Upper lobe of left lung (tissue), 6 donors: ENCODE results near the gene PTPRG. TPM values are rescaled to one million over a fixed set of nuclear protein-coding genes. Genes with fewer than 3 reads are reported as not detected.

Experiments used
- ATAC-seq, 2 donors: fragments of 200-7000 bp; cut with Tn5 transposase; one replicate each; pipeline ENCODE4 v1.9.1; 2022; ENCODE audit warnings: mild to moderate bottlenecking in 2 of 2, moderate library complexity in 2 of 2; ENCODE audit not compliant: low FRiP score in 2 of 2
- DNase-seq, 2 donors: peaks; one replicate each; pipeline ENCODE4 v3.0.0-alpha.2; 2019 to 2020
- H3K27ac ChIP-seq, 4 donors: fragments of 200-600 bp; sonication (generic); one replicate each; pipeline ENCODE4 v1.5.1; 2016 to 2019
- H3K27me3 ChIP-seq, 4 donors: fragments of 200-600 bp; sonication (generic); one replicate each; pipeline ENCODE4 v1.5.1; 2017 to 2019
- H3K36me3 ChIP-seq, 4 donors: fragments of 200-600 bp; sonication (generic); one replicate each; pipeline ENCODE4 v1.5.1; 2016 to 2019
- H3K4me1 ChIP-seq, 4 donors: fragments of 200-600 bp; sonication (generic); one replicate each; pipeline ENCODE4 v1.5.1; 2018 to 2019
- H3K4me3 ChIP-seq, 4 donors: fragments of 200-600 bp; sonication (generic); one replicate each; pipeline ENCODE4 v1.5.1; 2017 to 2019; ENCODE audit warnings: mild to moderate bottlenecking in 2 of 4, moderate library complexity in 1 of 4
- H3K9me3 ChIP-seq, 4 donors: fragments of 200-600 bp; sonication (generic); one replicate each; pipeline ENCODE4 v1.5.1; 2018 to 2019
- EP300 ChIP-seq, 4 donors: sonication (generic); formaldehyde crosslinking; IDR thresholded peaks; one replicate each; pipeline ENCODE4 v1.5.1; 2017; ENCODE audit warnings: antibody characterized with exemption in 4 of 4, control low read depth in 2 of 4
- POLR2A ChIP-seq, 4 donors: fragments of 450-650 bp; IDR thresholded peaks; one replicate each; pipeline ENCODE4 v1.5.1; 2016 to 2017; ENCODE audit warnings: antibody characterized with exemption in 4 of 4, mild to moderate bottlenecking in 2 of 4
- POLR2AphosphoS5 ChIP-seq, 2 donors: sonication (generic); formaldehyde crosslinking; IDR thresholded peaks; one replicate each; pipeline ENCODE4 v1.5.1; 2017; ENCODE audit warnings: antibody characterized with exemption in 2 of 2
- WGBS, 2 donors: methylation state at CpG; one replicate each; pipeline ENCODE4 v1.1.5; 2017 to 2018; 5-methylcytosine and 5-hydroxymethylcytosine counted together
- total RNA-seq, 6 donors: library from RNA; depleted of rRNA in 4 of 6; stranded (reverse); fragments of >200 nt in 4 of 6; gene quantifications; one replicate each; pipeline versions ENCODE4 v1.1.0 to v1.2.1, GENCODE V29; 2016 to 2021
- TF ChIP-seq, protein P1 (sequence below), 6 experiments: fragments of 450-650 bp in 4 of 6; fragments of 200-600 bp in 2 of 6; sonication (generic) in 2 of 6; IDR thresholded peaks; one replicate each; pipeline ENCODE4 v1.5.1; 2016 to 2019; ENCODE audit warnings: antibody characterized with exemption in 6 of 6
- donor health status: DM: no; HTN: no; CAD: no; lungs with moderate emphysema.
- donor health status: DM: no; HTN: yes; CAD: no; lungs with severe emphysema.

The PTPRG gene
- total RNA-seq, 6 donors from 2014 or later = 58.7 to 101 (median 68.8) TPM

DNA sequence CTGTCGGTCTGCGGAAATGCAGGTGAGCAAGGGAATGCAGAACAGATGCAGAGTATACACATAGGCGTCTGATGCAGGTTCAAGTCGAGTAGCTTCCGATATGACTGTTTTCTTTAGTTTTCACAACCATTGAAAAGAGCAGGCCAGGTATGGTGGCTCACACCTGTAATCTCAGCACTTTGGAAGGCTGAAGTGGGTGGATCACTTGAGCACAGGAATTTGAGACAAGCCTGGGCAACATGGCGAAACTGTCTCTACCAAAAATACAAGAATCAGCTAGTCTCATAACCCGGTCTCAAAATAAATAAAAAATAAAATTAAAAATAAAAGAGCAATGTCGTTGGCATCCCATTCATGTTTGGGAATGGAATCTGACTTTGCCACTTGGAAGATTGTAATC is 101.5 kb downstream of the PTPRG start:
- TF ChIP-seq EP300 (IDR thresholded peaks at IDR 0.05) = no peak
- TF ChIP-seq, protein P1, sequence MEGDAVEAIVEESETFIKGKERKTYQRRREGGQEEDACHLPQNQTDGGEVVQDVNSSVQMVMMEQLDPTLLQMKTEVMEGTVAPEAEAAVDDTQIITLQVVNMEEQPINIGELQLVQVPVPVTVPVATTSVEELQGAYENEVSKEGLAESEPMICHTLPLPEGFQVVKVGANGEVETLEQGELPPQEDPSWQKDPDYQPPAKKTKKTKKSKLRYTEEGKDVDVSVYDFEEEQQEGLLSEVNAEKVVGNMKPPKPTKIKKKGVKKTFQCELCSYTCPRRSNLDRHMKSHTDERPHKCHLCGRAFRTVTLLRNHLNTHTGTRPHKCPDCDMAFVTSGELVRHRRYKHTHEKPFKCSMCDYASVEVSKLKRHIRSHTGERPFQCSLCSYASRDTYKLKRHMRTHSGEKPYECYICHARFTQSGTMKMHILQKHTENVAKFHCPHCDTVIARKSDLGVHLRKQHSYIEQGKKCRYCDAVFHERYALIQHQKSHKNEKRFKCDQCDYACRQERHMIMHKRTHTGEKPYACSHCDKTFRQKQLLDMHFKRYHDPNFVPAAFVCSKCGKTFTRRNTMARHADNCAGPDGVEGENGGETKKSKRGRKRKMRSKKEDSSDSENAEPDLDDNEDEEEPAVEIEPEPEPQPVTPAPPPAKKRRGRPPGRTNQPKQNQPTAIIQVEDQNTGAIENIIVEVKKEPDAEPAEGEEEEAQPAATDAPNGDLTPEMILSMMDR (IDR thresholded peaks at IDR 0.05) = no peak
- no peak for TF ChIP-seq POLR2A (IDR thresholded peaks at IDR 0.05)
- TF ChIP-seq POLR2AphosphoS5 (IDR thresholded peaks at IDR 0.05) = no peak
- H3K27me3 ChIP-seq = no peaks in the 10 kb centered on the region
- H3K27ac ChIP-seq = no peak overlapping the region
- no peak overlapping the region for H3K4me3 ChIP-seq
- peaks cover 0 to 15% (median 3%) of the 10 kb centered on the region in 4 donors for H3K4me1 ChIP-seq
- no peak for DNase-seq
- no peak for ATAC-seq
- 91 to 96% methylated on average over 8 of the region's 8 CpGs for WGBS, 2 donors
- no peaks in the 10 kb centered on the region for H3K9me3 ChIP-seq
- no peaks in the 10 kb centered on the region for H3K36me3 ChIP-seq

DNA sequence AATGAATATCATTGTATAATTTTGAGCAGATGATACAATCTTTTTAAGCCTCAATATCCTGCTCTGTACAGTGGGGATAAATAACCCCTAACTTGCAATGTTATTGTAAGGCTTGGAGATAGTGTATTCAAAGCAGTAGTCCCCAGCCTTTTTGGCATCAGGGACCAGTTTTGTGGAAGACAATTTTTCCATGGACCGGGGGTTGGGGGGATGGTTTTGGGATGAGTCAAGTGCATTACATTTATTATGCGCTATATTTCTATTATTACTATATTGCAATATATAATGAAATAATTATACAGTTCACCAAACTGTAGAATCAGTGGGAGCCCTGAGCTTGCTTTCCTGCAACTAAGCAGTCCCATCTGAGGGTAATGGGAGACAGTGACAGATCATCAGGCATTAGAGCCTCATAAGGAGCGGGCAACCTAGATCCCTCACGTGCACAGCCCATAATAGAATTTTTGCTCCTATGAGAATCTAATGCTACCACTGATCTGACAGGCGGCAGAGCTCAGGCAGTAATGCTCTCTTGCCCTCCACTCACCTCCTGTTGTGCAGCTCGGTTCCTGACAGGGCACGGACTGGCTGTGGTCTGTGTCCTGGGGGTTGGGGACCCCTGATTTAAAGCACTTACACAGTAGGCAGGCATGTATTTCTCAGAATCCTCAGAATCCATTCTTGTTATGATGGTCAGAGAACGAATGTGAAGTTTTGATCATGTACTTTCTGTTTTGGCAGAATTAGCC is 102.2 kb downstream of the PTPRG start:
- DNase-seq = no peak
- ATAC-seq = peak in 1 of 2 donors; percentile 5
- TF ChIP-seq POLR2AphosphoS5 (IDR thresholded peaks at IDR 0.05) = no peak
- TF ChIP-seq EP300 (IDR thresholded peaks at IDR 0.05) = no peak
- TF ChIP-seq, protein P1 (IDR thresholded peaks at IDR 0.05) = no peak
- no peak for TF ChIP-seq POLR2A (IDR thresholded peaks at IDR 0.05)
- Histone ChIP-seq H3K27ac (no peak overlapping the region), H3K36me3 (no peaks in the 10 kb centered on the region), H3K27me3 (no peaks in the 10 kb centered on the region), H3K4me3 (no peak overlapping the region), H3K4me1 (peaks cover 0 to 15% (median 4%) of the 10 kb centered on the region in 4 donors), H3K9me3 (no peaks in the 10 kb centered on the region)
- 86 to 89% methylated on average over 8 of the region's 8 CpGs for WGBS, 2 donors

DNA sequence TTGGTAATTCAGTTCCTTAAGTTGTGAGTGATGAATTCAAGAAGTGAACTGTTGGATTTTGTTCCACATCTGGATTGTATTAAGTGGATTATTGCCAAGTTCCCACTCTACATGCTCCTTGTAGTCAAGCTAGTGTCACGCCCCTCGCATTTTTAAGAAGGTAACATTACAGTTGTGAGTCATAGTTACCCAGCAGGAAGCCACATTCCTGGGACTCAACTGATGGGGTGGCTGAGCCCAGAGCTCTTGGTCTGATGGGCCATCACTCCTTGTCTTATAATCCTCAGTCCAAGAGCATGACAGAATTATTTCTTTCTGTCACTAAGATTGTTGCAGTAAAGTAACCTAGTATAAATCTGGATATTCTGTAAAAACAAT is 102.7 kb downstream of the PTPRG start:
- peak in 1 of 2 donors; percentile 83 for ATAC-seq
- Histone ChIP-seq H3K4me3 (no peak overlapping the region), H3K27me3 (no peaks in the 10 kb centered on the region), H3K36me3 (no peaks in the 10 kb centered on the region), H3K27ac (no peak overlapping the region), H3K9me3 (no peaks in the 10 kb centered on the region), H3K4me1 (peaks cover 0 to 15% (median 6%) of the 10 kb centered on the region in 4 donors)
- TF ChIP-seq POLR2A (IDR thresholded peaks at IDR 0.05) = no peak
- TF ChIP-seq EP300 (IDR thresholded peaks at IDR 0.05) = no peak
- TF ChIP-seq, protein P1 (IDR thresholded peaks at IDR 0.05) = no peak
- TF ChIP-seq POLR2AphosphoS5 (IDR thresholded peaks at IDR 0.05) = no peak
- DNase-seq = no peak
- 53 to 96% methylated on average over 2 of the region's 2 CpGs for WGBS, 2 donors

DNA sequence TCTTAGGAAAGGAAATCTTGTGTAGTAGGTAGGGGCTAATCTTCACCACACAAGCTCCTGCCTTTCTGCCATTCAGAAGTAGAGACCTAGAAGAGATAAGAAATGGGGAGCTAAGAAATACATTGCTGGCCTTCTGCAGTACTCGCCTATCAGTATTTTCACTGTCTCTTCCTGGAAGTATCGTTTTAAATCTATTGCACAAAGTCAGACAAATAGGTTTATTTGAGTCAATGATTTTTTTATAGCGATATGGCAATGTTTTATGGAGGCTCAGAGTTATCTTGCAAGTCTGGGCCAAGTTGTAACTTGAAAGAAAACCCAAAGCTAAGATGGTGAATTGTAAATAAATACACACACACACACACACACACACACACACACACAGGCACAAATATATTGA is 103.8 kb downstream of the PTPRG start:
- Histone ChIP-seq H3K27me3 (no peaks in the 10 kb centered on the region), H3K9me3 (no peaks in the 10 kb centered on the region), H3K4me3 (no peak overlapping the region), H3K36me3 (no peaks in the 10 kb centered on the region), H3K4me1 (peaks cover 0 to 22% (median 11%) of the 10 kb centered on the region in 4 donors), H3K27ac (no peak overlapping the region)
- DNase-seq (no peak), ATAC-seq (no peak)
- TF ChIP-seq, protein P1 (IDR thresholded peaks at IDR 0.05) = no peak
- TF ChIP-seq POLR2AphosphoS5 (IDR thresholded peaks at IDR 0.05) (no peak), POLR2A (IDR thresholded peaks at IDR 0.05) (no peak), EP300 (IDR thresholded peaks at IDR 0.05) (no peak)
- 84 to 89% methylated on average over 3 of the region's 3 CpGs for WGBS, 2 donors

DNA sequence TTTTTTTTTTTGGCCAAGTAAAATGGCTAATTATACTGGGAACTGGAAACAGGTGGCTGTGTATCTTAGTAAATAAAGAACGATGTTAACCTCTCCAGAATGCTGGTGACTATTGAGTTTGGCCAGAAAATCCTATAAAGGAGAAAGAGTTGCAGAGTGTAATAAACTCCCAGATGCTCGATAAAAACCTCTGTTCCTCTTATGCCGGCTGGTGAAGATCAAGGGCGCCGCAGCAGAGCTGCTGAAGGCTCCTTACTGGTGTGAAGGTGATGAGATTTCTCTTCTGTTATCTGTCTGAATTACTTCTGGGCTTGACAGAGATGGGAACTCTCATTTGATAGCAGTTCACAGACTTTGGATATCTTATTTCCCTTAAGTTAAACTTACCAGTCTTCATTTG is 104.6 kb downstream of the PTPRG start:
- H3K9me3 ChIP-seq = no peaks in the 10 kb centered on the region
- WGBS, 2 donors = 76 to 84% methylated on average over 5 of the region's 5 CpGs
- no peak overlapping the region for H3K27ac ChIP-seq
- H3K4me1 ChIP-seq = peaks cover 0 to 22% (median 11%) of the 10 kb centered on the region in 4 donors
- ATAC-seq (no peak), DNase-seq (no peak)
- no peak overlapping the region for H3K4me3 ChIP-seq
- H3K27me3 ChIP-seq = no peaks in the 10 kb centered on the region
- TF ChIP-seq EP300 (IDR thresholded peaks at IDR 0.05) (no peak), POLR2AphosphoS5 (IDR thresholded peaks at IDR 0.05) (no peak), POLR2A (IDR thresholded peaks at IDR 0.05) (no peak)
- TF ChIP-seq, protein P1 (IDR thresholded peaks at IDR 0.05) = no peak
- H3K36me3 ChIP-seq = no peaks in the 10 kb centered on the region
